H4 (cell line): ENCODE measurements around the gene HPSE2. TPM values are rescaled to one million over a fixed set of nuclear protein-coding genes. Genes with fewer than 3 reads are reported as not detected.

Experiments used
- DNase-seq: peaks from one replicate; pipeline ENCODE4 v3.0.0-alpha.2; 2015; ENCODE audit warnings: low spot score
- total RNA-seq: library from RNA; depleted of rRNA; stranded (reverse); fragments of >200 nt; shearing (Covaris generic); gene quantifications from 2 replicates; pipeline ENCODE4 v1.2.3, GENCODE V29; 2014

Gene HPSE2
- total RNA-seq, 1 experiment from 2014 or later = not detected

- DNase-seq = peak; percentile 23
These were observed 771.5 kb downstream of the HPSE2 start for GRCh38 chr10:98463976-98464754.

DNA sequence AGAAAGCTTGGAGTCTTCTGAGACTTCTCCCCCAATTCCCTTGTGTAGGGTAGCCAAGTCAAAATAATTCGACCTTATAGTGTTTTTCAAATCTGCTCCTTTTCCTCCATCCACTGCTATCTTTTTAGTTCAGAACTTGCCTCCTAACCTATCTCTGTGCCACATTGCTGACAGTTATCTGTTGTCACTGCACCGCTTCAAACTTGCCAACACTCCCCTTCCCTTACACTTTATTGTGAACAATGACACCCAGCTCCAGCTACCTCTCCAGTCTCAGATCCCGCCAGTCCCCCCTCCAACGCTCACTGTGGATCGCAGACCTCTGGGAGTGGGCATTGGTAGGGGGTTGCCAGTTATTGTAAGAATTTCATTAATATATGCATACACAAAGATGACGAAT, 772.6 kb downstream of the HPSE2 start:
- no peak for DNase-seq

DNA sequence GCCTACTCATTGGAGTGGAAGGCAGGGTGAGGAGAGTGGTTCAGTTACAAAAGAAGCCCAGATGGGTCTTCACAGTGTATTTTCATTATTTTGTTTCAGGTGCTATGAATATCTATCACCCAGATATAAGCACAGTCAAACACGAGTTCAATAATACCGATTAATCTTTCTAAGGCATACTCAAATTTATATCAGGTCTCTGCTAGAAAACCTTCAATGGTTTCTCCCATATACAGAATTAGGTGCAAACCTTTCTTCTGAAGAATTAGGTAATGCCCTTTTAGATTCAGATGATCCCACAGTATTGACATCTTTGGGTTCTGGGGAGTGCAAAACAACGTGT, 774.2 kb downstream of the HPSE2 start:
- no peak for DNase-seq

GRCh38 chr10:98460837-98461499, 774.7 kb downstream of the HPSE2 start:
- peak; percentile 90 for DNase-seq

- no peak for DNase-seq
These were observed 776.6 kb downstream of the HPSE2 start for GRCh38 chr10:98458809-98459784.

GRCh38 chr10:98457721-98458120, 777.9 kb downstream of the HPSE2 start:
- DNase-seq = no peak

GRCh38 chr10:98456686-98457482, 778.8 kb downstream of the HPSE2 start:
- DNase-seq = no peak

GRCh38 chr10:98456043-98456570, 779.5 kb downstream of the HPSE2 start:
- DNase-seq = no peak

GRCh38 chr10:98453729-98454128, 781.9 kb downstream of the HPSE2 start:
- DNase-seq = no peak

DNA sequence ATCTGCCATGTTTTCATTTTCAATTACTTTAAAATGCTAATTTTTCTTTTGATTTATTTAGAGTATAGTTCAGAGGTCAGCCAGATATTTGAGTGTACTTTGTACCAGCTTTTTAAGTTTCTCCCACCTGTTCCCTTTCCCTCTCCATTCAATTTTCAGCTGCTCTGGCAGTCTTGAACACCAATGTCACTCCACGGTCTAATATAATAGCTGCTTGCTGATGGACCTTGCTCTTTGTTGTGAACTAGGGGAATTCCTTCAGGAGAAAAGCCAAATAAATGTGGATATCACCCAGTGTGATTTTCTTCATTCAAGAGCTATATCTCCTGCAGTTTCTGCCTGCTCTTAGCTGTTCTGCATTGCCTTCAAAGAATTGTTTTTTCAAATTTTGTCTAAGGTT, 785.0 kb downstream of the HPSE2 start:
- DNase-seq = no peak

DNA sequence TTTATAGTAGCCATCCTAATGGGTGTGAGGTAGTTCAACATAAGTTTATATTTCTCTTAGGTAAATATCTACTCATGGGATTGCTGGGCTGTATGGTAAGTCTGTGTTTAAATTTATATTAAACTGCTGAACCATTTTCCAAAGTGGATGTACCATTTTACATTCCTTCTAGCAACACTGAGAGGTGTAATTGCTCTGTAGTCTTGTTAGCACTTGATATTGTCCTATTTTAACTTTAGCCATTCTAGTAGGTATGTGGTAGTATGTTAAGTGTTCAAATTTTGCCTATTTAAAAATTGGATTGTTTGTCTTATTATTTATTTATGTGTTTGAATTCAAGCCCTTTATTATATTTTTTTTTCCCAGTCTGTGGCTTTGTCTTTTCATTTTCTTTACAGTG, 786.4 kb downstream of the HPSE2 start:
- DNase-seq = no peak

DNA sequence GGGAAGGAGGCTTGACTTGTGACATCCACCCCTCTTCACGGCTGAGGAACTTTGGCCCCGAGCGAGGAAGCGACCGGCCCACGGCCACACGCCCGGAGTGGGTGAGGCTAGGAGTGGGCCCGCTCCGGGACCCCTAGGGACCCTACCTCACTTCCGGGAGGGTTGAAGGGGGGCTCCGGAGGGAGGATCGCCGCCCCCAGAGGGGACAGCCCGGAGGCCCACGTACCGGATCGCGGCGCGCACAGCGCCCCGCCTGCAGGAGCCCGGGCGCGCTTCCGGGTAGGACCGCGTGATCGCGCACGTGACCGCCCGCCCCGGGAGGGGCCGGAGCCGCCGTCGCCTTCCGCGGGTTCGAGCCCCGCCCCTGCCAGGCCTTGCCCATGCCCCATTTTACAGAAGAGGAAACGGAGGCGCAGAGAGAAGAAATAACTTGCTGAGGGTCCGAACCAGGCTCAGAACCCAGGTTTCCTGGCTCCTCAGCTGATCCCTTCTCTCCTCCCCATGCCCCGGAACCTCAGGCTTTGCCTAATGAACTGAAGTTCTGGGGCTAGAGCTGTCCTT, 788.9 kb downstream of the HPSE2 start, which contains the start of gene HPS1:
Gene HPS1, minus strand, starts transcription at position 275 of the 561 bp plus-strand sequence. CDS start 3,695 bp downstream, outside the sequence.
- DNase-seq = peak; percentile 54

- no peak for DNase-seq
These were observed 789.4 kb downstream of the HPSE2 start for GRCh38 chr10:98446151-98446660.

DNA sequence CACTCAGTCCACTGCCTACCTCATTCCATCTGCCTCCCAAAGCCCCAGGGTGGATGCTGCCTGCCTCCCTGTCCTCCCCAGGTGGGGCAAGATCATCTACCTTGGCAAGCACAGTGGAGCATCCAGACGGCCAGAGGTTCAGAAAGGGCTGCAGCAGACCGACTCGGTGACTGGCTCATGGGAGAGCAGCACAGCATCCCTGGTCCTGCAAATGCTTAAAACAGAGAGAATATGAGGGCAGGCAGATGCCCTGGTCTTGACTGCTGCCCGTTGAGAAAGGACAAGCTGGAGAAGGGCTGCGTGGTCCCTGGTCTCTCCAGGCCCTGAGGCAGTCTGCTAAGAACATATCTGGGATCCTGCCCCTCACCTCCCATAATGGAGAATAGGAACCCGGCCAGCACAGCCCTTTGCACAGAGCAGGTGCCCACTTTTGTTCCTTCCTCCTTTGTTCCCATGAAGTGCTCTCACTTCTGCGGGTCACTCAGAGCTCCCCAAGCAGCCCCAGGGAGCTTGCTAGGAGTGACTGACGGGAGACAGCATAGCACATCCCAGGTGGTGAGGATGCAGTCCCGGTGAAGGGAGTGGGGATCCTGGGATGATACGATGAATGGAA, 790.3 kb downstream of the HPSE2 start:
- DNase-seq = no peak

- DNase-seq = no peak
These were observed 791.2 kb downstream of the HPSE2 start for GRCh38 chr10:98444314-98445006.

- DNase-seq = no peak
These were observed 796.9 kb downstream of the HPSE2 start for GRCh38 chr10:98438715-98439114.

GRCh38 chr10:98436704-98437103, 798.9 kb downstream of the HPSE2 start:
- DNase-seq = no peak

DNA sequence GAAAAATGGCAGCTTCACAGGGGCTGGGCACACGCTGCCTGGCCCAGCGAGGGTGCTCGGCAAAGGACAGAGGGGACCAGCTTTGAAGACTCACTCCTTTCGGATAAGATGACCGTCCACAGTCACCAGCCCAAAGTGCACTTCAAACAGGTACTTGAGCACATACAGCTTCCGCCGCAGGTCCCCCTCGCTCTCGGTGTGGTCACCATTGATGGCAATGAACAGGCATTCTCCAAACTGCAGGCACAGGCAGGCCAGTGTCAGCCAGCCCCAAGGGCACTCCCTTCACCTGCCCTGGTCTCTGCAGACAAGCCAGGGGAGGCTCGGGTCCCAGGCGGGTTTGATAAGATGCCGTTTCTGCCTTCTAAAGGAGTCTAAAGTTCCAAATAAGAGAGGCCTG, 800.5 kb downstream of the HPSE2 start:
- no peak for DNase-seq
